IMR-90 (cell line): Measurements from ENCODE around the gene JADE2. TPM values are rescaled to one million over a fixed set of nuclear protein-coding genes. Genes with fewer than 3 reads are reported as not detected.

Experiments used
- polyA plus RNA-seq, 3 experiments: library from polyadenylated mRNA; depleted of rRNA; stranded (reverse); fragments of >200 nt; gene quantifications; 2 replicates each; pipeline ENCODE4 v1.2.3, GENCODE V29; 2012; ENCODE audit warnings: low replicate concordance in 1 of 3
- total RNA-seq: library from RNA; depleted of rRNA; stranded (reverse); fragments of >200 nt; gene quantifications from 2 replicates; pipeline ENCODE4 v1.2.3, GENCODE V29; 2012
- TF ChIP-seq, protein P1 (sequence below): fragments of 150-350 bp; IDR thresholded peaks from 2 replicates; pipeline ENCODE4 v1.6.1; 2016; ENCODE audit warnings: low read depth, mild to moderate bottlenecking, low read length, moderate library complexity, borderline replicate concordance

Gene JADE2
- total and polyA plus RNA-seq, 2 of the 4 experiments (the other 2 are of a cell fraction) = 13.3 to 14.9 TPM

DNA sequence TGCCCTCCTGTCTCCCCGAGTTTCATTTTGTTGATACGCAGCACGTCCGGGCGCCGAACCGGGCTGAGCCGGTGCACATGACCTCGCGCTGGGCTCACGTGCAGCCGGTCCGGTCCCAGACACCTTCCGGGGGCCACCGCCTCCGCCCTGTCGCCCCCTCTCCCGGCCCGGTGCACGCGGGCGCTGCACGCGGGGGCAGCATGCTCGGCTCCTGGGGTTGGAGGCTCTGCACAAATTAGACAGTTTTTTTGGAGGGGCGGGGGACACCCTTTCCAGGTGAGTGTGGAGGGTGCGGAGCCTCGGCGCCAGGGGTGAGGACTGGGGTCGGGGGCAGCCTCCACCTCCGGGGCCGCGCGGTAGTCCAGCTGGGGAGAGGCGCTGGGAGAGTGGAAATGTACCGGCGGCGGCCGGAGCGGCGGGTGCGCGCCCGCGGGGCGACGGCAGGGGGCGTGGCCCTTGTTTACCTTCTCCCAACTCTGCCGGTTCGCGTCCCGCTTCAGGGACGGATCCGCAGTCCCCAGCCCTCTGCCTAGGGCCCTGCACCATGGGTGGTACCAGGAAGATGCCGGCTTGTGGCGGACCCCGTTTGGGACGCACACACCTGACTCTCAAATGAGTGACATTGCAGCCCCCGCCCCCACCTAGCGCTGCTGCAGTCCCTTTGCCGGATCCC is 1.1 kb downstream of the JADE2 start (continued):
- TF ChIP-seq, protein P1, sequence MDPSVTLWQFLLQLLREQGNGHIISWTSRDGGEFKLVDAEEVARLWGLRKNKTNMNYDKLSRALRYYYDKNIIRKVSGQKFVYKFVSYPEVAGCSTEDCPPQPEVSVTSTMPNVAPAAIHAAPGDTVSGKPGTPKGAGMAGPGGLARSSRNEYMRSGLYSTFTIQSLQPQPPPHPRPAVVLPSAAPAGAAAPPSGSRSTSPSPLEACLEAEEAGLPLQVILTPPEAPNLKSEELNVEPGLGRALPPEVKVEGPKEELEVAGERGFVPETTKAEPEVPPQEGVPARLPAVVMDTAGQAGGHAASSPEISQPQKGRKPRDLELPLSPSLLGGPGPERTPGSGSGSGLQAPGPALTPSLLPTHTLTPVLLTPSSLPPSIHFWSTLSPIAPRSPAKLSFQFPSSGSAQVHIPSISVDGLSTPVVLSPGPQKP = no peak
